NCI-H146 treated with DMSO at 0.1 percent for 48 hours (cell line): ENCODE results near the gene HECW1.
"Not testable (repeated sequence)": the region's sequence is repeated elsewhere in the genome, so short reads cannot be mapped to it uniquely, and the experiment has no call there.

Experiments
- DNase-seq: peaks from one replicate; lab custom pipeline; 2025; ENCODE audit not compliant: unreplicated experiment; lab: John Stamatoyannopoulos, UW

Gene HECW1

DNA sequence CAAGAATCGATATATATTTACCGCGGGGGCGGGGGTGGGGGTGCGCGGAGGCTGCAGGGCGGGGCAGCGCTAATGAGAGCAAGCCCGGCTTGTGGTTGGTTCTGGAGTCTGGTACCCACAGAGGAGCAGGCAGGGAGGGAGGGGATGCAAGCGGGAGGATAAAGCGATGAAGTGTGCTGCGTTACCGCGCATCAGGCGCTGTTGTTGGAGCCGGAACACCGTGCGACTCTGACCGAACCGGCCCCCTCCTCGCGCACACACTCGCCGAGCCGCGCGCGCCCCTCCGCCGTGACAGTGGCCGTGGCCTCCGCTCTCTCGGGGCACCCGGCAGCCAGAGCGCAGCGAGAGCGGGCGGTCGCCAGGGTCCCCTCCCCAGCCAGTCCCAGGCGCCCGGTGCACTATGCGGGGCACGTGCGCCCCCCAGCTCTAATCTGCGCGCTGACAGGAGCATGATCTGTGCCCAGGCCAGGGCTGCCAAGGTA lies at the start of gene HECW1:
HECW1 (plus strand) TSS at position 189 of the 482 bp plus-strand sequence. CDS start 131,259 bp downstream, outside the sequence.
- DNase-seq = no peak

DNA sequence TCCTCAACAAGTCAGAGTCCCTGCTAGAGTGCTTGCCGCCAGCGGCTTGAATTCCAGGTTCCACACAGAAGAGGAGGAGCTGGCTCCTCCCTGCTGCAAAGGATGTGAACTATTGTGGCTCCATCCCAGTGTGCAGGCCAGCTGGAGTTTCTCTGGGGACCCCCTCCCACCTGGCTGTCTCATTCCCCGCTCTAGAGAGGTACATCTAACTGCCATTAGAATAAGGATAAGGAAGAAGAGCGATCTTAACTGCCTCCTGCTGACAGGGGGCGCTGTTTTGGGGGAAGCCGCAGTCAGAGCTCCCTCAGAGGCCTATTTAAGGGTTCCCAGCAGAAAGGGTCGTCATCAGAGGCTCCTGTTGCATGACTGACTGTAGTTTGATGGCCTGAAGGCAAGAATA lies 40.8 kb upstream of the HECW1 start:
- no peak for DNase-seq

DNA sequence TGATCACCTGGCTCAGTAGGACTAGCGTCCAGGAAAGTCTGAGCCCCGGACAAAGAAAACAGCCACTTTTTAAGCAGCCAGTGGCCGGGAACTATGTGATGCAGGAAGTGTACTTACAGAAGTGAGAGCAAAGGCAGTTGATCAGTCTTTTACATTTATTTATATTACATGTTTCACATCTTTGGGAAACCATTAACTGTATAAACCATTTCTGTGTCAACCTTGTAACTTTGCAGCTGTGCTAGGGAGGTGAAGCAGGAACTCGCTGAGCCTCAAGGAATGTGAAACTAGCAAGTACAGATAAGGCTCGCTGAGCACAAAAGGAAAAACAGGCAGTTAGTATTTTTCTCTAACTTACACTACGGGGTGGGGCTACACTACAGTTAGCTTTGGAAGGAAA lies 39.9 kb upstream of the HECW1 start:
- no peak for DNase-seq

DNA sequence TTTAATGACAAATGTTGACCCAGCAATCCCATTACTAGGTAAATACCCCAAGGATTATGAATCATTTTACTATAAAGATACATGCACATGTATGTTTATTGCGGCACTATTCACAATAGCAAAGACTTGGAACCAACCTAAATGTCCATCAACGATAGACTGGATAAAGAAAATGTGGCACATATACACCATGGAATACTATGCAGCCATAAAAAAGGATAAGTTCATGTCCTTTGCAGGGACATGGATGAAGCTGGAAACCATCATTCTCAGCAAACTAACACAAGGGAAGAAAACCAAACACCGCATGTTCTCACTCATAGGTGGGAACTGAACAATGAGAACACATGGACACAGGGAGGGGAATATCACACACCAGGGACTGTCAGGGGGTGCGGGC lies 38.6 kb upstream of the HECW1 start:
- DNase-seq = not testable (repeated sequence)

DNA sequence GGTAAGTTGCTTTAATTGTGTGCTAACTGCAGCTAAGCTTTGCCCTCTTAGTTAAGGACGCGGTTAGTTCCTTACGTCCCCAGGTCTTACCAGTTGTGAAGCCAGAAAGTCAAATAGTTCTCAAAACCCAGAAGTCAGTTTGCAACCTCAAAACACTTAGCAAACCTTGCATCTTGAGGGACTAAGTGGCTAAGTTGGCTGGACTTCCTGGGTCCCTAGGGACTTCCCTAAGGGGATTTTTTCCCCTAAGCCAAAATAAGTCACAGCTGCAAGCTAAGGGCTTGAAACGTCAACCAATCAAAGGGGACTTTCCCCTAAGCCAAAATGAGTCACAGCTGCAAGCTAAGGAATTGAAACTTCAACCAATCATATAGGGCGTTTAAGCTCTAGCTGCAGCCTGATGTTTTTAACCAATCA lies 36.2 kb upstream of the HECW1 start:
- no peak for DNase-seq

DNA sequence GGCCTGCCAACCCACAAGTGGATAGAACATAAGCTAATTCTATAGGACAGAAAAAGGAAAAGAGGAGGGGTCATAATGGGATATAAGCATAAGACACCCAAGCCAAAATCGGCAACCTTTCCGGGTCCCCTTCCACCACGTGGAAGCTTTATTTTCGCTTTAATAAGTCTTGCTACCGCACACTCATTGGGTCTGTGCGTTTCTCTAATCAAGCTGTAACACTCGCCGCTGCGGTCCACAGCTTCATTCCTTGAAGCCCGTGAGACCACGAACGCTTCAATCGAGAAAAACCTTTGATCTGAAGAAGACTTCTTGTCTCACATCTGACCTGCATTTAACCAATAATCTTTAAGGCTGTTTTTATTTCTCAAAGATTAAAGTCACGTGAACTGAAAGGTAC lies 35.8 kb upstream of the HECW1 start:
- no peak for DNase-seq

DNA sequence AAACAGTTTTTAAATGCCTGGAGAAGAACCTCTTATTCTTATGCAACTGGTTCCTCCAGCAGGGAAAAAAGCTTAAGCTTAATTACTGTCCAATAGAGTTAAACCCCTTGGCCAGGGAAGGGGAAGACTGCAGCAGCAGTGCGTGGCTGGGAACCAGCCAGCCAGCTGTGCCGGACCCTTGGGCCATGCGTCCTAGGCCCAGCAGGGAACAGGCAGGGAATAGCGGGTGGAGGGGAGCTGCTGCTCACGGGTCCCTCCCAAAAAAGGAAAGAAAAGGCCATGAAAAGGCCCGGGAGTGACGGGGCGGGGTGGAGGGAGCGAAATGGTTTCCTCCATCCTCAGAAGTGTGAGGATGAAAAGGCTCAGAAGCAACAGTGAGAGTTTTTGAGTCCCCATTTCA lies 35.2 kb upstream of the HECW1 start:
- no peak for DNase-seq

DNA sequence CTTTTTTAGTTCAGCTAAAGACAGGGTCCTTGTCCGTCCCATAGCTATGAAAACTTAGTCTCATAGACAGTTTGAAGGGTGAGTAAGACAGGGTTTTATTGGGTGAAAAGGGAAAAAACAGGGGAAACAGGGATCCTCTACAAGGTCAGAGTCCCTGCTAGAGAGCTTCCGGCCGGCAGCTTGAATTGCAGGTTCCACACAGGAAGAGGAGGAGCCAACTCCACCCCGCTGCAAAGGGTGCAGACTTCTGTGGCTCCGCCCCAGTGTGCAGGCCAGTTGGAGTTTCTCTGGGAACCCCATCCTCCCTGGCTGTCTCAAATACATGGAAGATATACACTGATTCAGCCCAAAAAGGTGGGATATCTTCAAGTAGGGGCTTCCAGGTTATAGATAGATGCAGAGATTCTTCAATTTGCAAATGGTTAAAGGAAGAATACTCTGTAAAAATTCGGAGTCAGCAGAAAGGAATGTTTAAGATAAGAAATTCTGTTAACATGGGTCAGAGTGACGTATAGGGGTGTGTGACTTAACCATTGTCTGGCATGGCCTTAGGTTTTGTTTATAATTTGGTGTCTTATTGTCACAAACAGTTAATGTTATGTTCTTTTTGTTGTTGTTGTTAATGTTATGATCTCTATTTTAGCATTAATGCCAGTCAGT lies 34.6 kb upstream of the HECW1 start:
- no peak for DNase-seq

DNA sequence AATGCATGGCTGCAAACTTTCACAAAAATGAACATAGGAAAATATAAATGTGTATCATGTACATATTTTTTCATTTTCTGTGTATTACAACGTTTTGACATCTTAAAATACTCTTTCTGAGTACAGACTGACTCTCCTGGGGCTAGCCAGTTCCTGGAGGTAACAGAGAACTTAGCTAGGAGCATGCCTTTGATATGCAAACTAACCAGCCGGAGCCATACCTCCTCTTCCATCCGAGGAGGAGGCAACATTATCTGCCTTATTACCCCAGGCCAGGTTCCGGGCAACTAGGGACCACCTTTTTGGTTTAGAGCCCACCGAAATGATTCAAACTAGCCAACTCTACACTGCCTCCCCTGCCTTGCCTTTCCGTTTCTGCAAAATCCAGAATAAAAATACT lies 33.7 kb upstream of the HECW1 start:
- DNase-seq = no peak

DNA sequence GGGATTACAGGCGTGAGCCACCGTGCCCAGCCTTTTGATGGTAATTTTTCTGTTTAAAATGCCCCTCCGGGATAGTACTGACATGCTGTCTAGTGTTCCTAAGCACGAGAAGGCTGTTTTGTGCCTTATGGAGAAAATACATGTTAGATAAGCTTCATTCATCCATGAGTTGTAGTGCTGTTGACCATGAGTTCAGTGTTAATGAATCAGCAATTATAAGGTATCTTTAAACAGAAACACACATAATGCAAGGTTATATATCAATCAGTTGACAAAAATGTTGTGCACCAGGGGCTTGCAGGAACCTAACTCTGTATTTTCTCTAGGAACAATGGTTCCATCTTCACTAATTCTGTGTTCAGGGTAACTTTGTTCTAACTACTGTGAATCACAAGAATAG lies 30.8 kb upstream of the HECW1 start:
- no peak for DNase-seq

DNA sequence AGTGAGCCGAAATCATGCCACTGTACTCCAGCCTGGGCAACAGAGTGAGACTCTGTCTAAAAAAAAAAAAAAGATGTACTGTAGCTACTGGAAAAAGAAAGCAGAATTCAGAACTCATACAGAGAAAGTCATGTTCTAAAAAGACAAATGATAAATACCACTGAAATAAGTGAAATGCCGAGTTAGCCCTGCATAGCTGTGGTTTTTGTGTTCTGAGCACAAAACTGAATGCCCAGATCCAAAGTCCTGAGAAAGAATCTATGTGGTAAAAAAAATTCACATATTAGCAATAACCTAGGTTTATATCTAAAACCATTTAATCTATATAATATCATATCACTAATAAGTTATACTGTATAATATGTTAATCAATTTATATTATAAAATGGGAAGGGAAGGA lies 29.3 kb upstream of the HECW1 start:
- no peak for DNase-seq

DNA sequence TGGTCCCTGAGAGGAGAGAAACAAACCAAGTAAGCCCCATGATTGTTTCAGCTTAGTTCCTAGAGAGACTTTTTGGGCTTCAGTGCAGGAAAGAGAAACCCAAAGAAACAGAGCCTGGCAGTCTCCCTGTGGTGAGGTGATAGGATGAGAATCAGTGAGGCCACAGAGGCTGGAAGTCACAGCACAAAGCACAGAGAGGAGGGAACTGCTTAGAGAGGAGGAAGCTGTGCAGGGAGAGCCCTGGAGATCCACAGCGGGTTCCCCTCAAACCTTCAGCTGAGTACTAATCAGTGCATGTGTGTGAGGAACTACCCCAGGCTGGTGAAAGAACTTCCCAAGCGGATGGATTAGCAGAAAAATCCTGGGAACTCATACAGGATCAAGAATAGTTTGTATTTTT lies 27.4 kb upstream of the HECW1 start:
- no peak for DNase-seq

DNA sequence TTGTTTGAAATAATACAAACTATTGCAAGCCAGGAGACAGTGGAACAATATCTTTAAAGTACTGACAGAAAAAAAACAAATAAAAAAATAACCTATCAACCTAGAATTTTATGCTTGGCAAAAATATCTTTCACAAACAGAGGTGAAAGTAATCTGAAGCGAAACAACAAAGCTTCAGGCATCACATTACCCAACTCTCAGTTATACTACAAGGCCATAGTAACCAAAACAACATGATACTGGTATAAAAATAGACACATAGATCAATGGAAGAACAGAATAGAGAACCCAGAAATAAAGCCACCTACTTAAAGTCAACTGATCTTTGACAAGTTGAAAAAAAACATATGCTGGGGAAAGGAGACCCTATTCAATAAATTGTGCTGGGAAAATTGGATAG lies 26.5 kb upstream of the HECW1 start:
- no peak for DNase-seq

DNA sequence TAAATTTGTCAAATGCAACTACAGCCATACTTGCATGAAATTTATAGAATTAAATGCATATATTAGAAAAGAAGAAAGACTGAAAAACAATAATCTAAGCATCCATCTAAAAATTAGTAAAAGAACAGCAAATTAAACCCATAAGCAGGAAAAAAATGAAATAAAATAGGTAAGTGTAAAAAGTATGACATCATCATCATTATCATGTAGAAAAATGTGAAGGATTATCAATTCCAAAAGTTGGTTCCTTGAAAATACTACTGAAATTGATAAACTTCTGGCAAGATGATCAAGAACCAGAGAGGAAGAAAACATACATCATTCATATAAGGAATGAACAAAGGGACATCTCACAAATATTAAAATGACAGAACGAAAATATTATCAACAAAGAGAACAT lies 19.6 kb upstream of the HECW1 start:
- no peak for DNase-seq

DNA sequence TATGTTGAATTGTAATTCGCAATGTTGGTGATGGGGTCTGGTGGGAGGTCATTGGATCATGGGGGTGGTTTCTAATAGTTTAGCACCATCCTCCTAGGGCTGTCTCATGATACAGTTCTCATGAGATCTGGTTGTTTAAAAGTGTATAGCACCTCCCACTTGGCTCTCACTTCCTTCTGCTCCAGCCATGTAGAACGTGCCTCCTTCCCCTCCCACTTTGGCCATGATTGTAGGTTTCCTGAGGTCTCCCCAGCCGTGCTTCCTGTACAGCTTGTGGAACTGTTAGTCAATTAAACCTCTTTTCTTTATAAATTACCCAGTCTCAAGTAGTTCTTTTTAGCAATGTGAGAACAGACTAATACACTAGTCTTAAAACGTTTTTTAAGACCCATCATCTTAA lies 15.6 kb upstream of the HECW1 start:
- DNase-seq = no peak

DNA sequence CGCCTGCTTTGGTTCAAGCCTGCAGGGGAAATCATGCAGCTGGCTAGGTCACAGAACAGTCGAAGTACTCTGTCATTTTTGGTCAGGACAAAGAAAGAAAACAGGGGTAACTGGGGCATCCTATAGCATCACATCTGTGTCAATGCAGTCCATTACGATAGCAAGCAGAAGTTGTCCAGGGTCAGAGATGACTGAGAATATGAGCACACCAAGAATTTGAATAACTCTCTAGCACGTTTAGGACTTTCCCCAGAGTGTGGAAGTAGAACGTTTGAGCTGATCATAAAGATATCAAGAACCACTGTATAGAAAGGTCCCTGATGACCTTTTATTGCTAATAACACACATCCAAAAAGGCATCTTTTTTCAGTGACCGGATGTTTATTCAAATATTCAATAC lies 12.7 kb upstream of the HECW1 start:
- DNase-seq = no peak

DNA sequence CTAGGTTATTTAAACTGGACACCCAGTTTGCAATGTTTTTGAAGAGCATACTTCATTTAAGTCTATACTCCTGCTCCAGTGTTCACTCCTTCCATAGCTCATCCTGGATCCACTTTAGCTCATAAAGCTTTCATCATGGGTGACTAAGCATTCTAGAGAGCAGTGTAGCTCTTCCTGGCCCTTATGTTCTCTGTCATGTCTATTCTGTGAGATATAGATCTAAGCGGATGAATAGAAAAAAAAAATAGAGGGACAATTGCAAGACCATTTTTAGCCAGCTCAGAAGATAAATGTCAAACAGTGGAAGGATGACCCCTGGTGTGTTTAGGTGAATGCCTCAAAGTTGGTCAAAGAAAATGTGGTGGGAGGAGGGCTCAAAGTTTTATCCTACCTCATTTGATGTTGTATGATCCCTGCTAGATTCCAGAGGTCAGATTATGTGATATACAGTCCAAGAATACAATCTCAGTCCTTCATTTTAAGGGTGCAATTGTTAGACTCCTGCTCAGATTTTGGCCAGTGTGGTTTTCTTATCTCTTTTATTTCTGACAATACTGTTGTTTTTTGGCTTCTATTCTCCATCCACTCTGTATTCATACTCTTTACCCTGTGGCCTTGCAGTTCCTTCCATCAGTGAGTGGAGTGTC lies 7.5 kb upstream of the HECW1 start:
- DNase-seq = no peak

DNA sequence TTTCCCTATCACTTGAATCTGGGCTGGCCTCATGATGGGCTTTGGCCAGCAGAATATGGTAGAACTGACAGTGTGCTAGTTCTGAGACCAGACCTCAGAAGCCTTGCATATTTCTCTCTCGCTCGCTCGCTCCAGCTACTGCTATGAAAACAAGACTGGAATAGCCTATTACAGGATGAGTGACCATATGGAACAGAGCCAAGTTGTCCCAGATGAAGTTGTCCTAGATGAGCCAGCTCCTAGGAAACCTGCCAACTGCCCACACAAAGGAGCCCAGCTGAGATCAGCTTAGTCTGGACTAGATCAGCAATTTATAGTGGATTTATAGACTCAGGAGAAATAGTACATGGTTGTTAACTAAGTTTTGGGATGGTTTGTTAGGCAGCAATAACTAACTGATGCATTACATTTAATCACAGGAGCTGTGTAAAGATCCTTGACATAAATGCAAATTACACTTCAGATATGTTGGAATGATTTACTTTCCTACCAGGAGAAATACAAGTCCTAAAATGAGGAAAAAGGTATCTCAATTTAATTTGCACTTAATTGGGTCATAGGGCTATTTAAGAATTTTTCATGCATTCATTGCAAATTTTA lies 6.8 kb upstream of the HECW1 start:
- no peak for DNase-seq

DNA sequence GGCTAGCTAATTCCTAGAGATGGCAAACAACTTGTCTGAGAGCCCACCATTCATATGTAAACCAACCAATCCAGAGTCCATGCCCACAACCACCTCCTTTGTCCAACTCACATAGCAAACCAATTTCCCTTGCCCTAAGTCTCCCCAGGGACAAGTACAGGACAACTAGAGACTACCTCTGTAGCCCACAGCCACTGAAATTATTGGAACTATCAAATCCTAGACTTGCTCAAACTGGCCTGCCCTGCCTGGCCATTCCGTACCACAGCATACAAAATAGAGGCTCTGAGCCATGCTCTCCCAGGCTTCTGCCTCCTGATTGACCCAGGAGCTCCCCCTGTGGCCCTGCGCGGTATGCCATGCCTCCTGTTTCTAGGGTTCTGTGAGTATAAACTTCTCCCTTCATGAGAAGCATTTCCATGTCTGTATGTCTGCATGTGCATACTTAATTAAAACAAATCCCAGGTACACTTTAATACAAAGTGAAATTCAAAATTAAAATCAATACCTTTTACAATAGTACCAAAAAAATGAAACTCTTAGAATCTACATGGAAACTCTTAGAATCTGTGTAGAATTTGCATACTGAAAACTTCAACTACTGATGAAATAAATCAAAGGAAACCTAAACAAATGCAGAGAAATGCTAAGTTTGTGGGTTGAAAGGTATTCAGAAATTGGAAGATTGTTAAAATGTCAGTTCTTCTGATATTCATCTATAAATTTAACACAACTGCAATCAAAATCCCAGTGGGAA lies 4.0 kb upstream of the HECW1 start:
- no peak for DNase-seq

DNA sequence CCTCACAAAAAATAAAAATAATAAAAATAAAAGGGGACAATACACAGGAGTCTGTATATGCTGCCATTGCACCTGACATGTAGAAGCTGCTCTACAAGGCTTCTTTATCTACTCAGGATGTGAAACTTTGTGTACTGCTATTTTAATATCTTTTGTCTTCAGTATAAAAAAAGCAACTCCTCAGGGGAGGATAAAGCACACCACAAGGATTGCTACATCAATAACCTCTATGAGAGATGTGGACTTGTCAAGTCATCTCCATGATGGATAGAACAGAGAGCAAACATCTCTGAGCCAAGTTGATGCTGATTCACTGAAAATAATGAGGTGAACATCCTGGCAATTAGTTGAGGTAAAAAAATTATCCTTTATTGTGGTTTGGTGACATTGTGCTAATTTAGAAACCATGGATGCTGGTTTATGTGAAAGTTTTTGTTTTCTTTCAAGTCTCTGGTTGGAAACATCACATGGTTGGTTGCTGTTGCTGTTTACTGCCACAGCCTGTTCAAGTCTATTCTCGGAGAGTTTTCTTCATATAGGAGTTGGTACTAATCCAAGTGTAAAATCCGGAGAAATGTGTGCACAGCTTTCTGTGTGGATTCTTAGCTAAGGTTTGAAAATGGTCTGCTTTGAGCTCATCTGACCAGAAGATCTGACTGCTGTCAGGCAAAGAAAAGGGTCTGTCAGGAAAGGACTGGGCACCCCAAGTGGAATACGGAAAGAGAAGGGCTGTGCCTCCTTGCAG lies 1.5 kb upstream of the HECW1 start:
- DNase-seq = no peak
